Endometrial microvascular endothelial cells (primary cell): Measurements from ENCODE around the gene NR3C2. TPM values are rescaled to one million over a fixed set of nuclear protein-coding genes. Genes with fewer than 3 reads are reported as not detected.

Experiments
- in situ Hi-C: cut with HindIII; loops from 2 replicates; pipeline ENCODE4 v1.10.0; 2017; ENCODE audit warnings: low sequenced_read_pairs, low pct_unique_long_range_greater_than_20kb; ENCODE audit errors: inconsistent ontology term
- total RNA-seq: library from RNA; depleted of rRNA; stranded (reverse); fragments of >200 nt; gene quantifications from one replicate; pipeline ENCODE4 v1.2.3, GENCODE V29; 2015; ENCODE audit errors: inconsistent ontology term

NR3C2 gene
- total RNA-seq, 1 donor from 2014 or later, result 21.8 TPM

- in situ Hi-C loops, result no loop called here
These were observed 61.9 kb downstream of the NR3C2 start for GRCh38 chr4:148380291-148380690.

GRCh38 chr4:148376151-148376550, 66.1 kb downstream of the NR3C2 start:
- in situ Hi-C loops, result no loop called here

- in situ Hi-C loops, result no loop called here
These were observed 66.6 kb downstream of the NR3C2 start for GRCh38 chr4:148375584-148375983.

- in situ Hi-C loops, result no loop called here
These were observed 69.1 kb downstream of the NR3C2 start for GRCh38 chr4:148373093-148373492.

GRCh38 chr4:148369919-148370318, 72.3 kb downstream of the NR3C2 start:
- in situ Hi-C loops, result no loop called here

- in situ Hi-C loops, result no loop called here
These were observed 74.5 kb downstream of the NR3C2 start for GRCh38 chr4:148367756-148368155.

- in situ Hi-C loops, result no loop called here
These were observed 76.0 kb downstream of the NR3C2 start for GRCh38 chr4:148366251-148366650.

- in situ Hi-C loops, result no loop called here
These were observed 77.7 kb downstream of the NR3C2 start for GRCh38 chr4:148364525-148364924.

GRCh38 chr4:148359769-148360168, 82.4 kb downstream of the NR3C2 start:
- in situ Hi-C loops, result no loop called here

GRCh38 chr4:148355442-148356123, 86.6 kb downstream of the NR3C2 start:
- in situ Hi-C loops, result no loop called here

- in situ Hi-C loops, result no loop called here
These were observed 88.0 kb downstream of the NR3C2 start for GRCh38 chr4:148354186-148354585.

- in situ Hi-C loops, result no loop called here
These were observed 88.6 kb downstream of the NR3C2 start for GRCh38 chr4:148353571-148353970.

- in situ Hi-C loops, result no loop called here
These were observed 93.1 kb downstream of the NR3C2 start for GRCh38 chr4:148349153-148349552.

- in situ Hi-C loops, result no loop called here
These were observed 95.6 kb downstream of the NR3C2 start for GRCh38 chr4:148346657-148347056.

- in situ Hi-C loops, result no loop called here
These were observed 96.7 kb downstream of the NR3C2 start for GRCh38 chr4:148345509-148345908.

GRCh38 chr4:148344941-148345340, 97.3 kb downstream of the NR3C2 start:
- in situ Hi-C loops, result no loop called here

GRCh38 chr4:148344352-148344751, 97.9 kb downstream of the NR3C2 start:
- in situ Hi-C loops, result no loop called here

- in situ Hi-C loops, result no loop called here
These were observed 100.0 kb downstream of the NR3C2 start for GRCh38 chr4:148341980-148342800.

- in situ Hi-C loops, result no loop called here
These were observed 107.1 kb downstream of the NR3C2 start for GRCh38 chr4:148335133-148335532.

- in situ Hi-C loops, result no loop called here
These were observed 108.9 kb downstream of the NR3C2 start for GRCh38 chr4:148333265-148333664.
